Measurements from ENCODE around the gene RASGRP4.

RASGRP4 gene

DNA sequence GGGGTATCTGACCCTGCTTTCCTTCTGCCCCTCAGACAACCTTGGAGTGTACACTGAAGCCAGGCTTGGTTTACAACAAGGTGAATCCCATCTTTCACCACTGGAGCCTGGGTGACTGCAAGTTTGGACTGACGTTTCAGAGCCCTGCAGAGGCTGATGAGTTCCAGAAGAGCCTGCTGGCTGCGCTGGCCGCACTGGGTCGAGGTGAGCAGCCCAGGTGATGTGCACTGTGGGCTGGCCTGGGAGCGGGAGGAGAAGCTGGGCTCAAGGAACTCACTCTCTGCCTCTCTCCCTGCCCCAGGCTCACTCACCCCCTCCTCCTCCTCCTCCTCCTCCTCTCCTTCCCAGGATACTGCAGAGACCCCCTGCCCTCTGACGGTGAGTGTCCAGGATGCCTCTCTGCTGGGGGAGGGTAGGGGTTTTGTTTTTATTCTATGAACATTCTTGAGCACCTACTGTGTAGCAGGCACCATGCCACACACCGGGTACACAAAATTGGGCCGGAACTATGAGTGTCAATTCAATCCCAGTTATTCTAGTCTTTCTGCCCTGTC, 34.0 kb downstream of the RASGRP4 start:
- no peak overlapping the region for H3K4me3 Mint-ChIP-seq
- no peaks in the 10 kb centered on the region for H3K9me3 Mint-ChIP-seq (ENCODE audit: low read depth)
- H3K27ac Mint-ChIP-seq = no peak overlapping the region
- peaks cover 31% of the 10 kb centered on the region for H3K4me1 Mint-ChIP-seq (ENCODE audit: low read depth)
- peaks cover 2% of the 10 kb centered on the region for H3K36me3 Mint-ChIP-seq
- peaks cover 3% of the 10 kb centered on the region for H3K27me3 Mint-ChIP-seq

DNA sequence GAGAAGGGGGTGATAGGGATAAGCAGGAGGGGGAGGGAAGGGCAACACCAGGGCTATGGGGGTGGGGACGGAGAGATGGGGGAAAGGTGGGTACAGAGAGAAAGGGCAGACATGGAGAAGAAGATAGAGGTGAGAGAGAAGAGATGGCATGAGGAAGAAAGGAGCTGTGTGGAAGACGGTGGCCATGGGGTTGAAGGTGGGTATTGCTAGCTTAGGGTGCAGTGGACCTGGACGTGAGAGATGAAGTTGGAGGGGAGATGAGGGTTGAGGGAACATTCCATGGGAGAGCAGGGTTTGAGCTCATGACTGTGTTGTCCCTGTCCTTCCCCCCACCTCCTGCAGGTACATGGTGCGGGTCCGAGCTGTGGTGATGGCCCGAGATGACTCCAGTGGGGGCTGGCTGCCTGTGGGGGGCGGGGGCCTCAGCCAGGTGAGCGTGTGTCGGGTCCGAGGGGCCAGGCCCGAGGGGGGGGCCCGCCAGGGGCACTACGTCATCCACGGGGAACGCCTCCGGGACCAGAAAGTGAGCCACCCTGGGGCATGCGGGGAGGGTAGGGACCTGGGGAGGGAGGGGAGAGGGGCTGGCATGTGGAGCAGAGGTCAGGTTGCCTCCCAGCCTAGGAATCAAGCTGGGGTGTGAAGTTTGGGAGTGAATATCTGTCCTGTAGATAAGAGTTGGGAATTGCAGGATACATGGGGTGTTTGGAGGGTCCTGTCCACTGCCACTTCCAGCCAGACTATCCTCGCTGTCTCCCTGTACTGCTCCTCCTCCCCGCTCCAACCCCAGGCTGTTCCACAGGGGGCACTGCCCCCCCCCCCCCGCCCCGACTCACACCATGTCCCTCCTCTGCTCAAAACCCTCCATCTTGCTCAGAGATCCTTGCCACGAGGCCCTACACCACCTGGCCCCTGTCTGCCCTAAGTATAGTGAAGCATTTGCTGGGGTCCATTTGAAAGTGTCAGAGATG, 35.8 kb downstream of the RASGRP4 start:
- no peak overlapping the region for H3K4me3 Mint-ChIP-seq
- H3K4me1 Mint-ChIP-seq (ENCODE audit: low read depth) = peaks cover 25% of the 10 kb centered on the region
- no peaks in the 10 kb centered on the region for H3K9me3 Mint-ChIP-seq (ENCODE audit: low read depth)
- H3K36me3 Mint-ChIP-seq = peaks cover 2% of the 10 kb centered on the region
- peaks cover 3% of the 10 kb centered on the region for H3K27me3 Mint-ChIP-seq
- no peak overlapping the region for H3K27ac Mint-ChIP-seq

DNA sequence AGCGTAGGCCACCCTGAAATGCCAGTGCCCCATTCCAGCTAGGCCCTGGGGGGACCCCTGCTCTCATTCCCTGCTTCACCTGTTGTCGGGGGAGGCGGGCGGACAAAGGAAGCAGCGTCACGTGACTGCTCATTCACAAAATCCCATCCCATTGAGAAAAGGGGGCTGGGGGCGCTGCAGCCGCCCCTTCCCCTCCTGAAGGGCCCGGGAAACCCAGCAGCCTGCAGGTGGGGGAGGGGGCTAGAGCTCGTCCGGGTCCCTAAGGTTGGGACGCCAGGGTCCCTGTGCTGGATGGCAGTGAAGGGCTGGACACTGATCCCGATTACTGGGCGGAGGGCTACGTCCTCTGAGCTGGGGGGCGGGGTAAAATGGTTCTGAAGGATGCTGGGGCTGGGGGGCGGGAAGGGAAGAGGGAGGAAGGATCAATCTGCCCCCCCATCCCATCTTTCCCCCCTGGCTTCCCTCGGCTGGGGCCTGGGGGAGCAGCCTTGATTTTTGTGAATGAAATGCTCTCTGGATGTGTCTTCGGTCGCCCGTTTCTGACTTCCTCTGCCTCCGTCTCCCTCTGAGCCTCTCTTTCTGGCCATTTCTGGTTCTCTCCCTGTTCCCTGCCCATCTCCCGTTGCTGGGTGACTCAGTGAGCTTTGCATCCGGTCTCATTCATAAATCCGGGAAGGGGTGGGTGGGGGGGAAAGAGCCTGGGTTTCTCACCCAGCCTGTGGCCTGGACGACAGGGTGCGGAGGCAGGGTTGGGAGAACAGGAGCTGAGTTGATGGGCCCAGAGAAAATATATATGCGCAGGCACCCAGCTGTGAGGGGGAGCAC, 36.7 kb downstream of the RASGRP4 start:
- H3K4me3 Mint-ChIP-seq = peak overlapping the region; percentile 62
- peaks cover 4% of the 10 kb centered on the region for H3K36me3 Mint-ChIP-seq
- peaks cover 3% of the 10 kb centered on the region for H3K27me3 Mint-ChIP-seq
- H3K4me1 Mint-ChIP-seq (ENCODE audit: low read depth) = peaks cover 22% of the 10 kb centered on the region
- no peak overlapping the region for H3K27ac Mint-ChIP-seq
- H3K9me3 Mint-ChIP-seq (ENCODE audit: low read depth) = no peaks in the 10 kb centered on the region

DNA sequence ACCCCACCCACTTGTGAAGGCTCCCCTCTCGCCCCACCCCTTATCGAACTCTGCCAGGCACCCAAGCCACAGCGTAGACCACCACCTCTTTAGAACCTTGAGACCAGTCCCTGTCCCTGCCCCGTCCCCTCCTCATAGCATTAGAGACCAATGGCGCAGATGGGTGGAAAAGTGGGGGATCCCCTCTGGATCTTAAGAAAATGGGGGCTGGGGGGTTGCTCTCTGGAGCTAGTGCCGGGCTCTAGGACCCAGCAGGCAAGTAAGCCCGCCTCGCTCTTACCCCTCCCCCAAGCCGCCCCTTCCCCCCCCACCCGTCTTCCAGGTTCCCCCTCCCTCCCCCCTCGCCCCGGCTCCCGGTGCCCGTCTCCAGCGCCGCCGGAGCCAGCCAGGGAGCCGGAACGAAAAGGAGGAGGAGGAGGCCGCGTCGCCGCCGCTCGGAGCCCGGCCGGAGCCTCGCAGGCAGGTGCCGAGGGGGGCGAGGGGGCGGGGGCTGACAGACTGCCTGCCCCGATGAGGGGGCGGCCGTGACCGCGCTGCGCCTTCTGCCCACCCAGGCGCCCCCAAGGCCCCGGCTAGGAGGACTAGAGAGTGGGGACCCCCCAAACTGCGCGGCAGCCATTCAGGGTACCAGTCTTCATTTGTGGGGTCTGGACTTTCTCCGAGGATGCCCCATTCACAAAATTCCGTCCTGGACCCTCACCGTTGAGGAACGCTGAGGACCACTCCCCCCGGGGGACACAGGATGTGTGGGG, 37.5 kb downstream of the RASGRP4 start, which contains the start of gene SPRED3:
TSS of gene SPRED3 (plus strand) at position 349 of the 752 bp plus-strand sequence. CDS start 1,606 bp downstream, outside the sequence.
- Mint-ChIP-seq H3K36me3 (peaks cover 6% of the 10 kb centered on the region), H3K9me3 (ENCODE audit: low read depth) (no peaks in the 10 kb centered on the region), H3K27me3 (peaks cover 3% of the 10 kb centered on the region), H3K4me3 (peak within 1 kb of the TSS; percentile 91), H3K4me1 (ENCODE audit: low read depth) (peaks cover 18% of the 10 kb centered on the region), H3K27ac (no peak within 1 kb of the TSS)

DNA sequence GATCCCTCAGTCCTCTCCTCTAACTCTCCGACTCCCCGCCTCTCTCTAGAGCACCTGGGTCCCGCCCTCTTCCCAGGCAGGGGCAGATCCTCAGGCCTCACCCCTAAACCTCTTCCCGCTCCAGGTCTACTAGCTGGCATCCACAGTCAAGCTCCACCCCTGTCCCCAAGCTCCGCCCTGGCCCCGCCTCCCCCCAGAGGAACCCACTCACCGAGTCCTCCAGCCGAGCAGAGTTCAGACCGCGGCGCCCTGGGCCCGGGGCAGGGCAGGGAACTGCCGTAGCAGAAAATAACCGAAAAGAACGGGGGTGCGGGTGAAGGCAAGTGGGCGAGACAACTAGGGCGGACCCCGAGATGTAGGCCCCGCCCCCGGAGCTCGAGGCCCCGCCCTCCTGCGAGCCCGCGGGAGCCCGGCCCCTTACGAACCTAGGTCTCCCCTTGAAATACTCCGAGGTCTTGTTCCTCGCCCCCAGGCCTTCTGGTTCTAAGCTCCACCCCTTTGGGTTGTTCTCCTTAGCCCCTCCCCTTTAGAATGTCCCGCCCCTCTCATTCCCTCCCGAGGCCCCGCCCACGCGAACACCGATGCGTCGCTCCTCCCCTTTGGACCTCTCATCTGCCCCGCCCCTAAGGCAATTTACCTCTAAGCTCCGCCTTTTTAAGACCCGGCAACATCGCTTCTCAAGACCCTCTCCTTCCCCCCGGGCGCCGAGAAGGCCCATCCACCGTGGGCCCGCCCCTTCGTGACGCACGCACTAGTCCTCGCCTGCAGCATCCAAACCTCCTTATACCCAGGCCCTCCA, 38.3 kb downstream of the RASGRP4 start, which contains the start of gene GGN:
TSS of gene GGN (minus strand) at position 485 of the 799 bp plus-strand sequence. CDS start 773 bp downstream, outside the sequence.
- Mint-ChIP-seq H3K27me3 (peaks cover 3% of the 10 kb centered on the region), H3K36me3 (peaks cover 10% of the 10 kb centered on the region), H3K27ac (peak within 1 kb of the TSS; percentile 28), H3K4me3 (peak within 1 kb of the TSS; percentile 91), H3K9me3 (ENCODE audit: low read depth) (no peaks in the 10 kb centered on the region), H3K4me1 (ENCODE audit: low read depth) (peaks cover 18% of the 10 kb centered on the region)

DNA sequence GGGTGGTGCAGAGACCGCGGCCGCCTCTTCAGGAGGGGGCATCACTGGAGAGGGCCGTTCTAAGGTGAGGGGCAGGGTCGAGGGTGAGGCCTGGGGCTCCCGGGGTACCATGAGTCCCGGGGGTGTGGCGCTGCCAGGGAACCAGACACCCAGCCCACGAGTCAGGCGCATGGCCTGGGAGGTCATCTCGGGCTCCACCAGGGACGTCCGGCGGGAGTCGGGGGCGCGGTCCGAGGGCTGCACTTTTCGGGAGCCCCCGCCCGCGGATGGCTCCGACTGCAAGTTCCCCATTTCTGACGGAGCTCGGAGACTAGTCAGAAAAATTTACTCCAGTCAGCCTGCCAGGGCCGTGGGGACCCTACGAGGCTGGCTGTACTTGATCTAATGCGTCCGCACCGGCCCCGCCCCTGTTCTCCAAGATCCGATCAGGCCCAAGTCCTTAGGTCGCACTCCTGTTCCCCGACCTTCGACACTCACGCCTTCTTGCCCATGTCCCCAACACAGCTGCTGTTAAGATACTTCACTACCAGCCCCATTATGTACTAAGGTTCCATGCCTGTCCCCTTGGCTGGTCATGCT, 39.0 kb downstream of the RASGRP4 start:
- peaks cover 18% of the 10 kb centered on the region for H3K4me1 Mint-ChIP-seq (ENCODE audit: low read depth)
- peak overlapping the region; percentile 28 for H3K27ac Mint-ChIP-seq
- peak overlapping the region; percentile 87 for H3K4me3 Mint-ChIP-seq
- H3K36me3 Mint-ChIP-seq = peaks cover 13% of the 10 kb centered on the region
- H3K9me3 Mint-ChIP-seq (ENCODE audit: low read depth) = no peaks in the 10 kb centered on the region
- peaks cover 3% of the 10 kb centered on the region for H3K27me3 Mint-ChIP-seq

DNA sequence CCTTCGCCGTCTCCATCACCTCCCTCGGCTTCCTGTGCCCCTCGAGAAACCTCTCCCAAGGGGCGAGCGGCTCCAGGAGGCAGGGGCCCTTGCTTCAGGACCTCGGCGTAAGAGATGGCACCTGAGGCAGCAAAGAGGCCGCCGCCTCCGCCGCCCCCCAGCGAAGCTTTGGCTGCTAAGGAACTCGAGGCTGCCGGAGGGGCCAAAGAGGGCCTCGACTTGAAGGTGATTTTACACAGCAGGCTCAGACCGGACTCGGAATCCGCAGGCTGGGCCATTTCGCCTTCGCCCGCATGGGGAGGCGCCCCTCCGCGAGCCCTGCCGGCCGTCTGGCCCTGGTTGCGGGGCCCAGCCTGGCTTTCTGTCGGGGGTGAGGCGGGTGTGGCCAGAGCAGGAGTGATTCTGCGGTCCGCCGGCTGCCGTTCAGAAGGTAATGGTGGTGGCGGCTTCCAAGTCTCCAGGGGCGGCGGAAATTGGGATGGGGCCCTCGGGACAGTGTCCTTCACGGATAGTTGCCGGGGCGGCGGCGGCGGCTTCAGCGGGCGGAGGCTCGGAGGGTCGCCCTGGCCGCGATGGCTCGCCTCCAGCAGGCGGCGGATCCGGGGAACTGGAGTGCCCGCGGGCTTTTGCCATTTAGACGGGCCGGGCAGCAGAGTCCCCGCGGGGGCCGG, 39.6 kb downstream of the RASGRP4 start:
- Mint-ChIP-seq H3K9me3 (ENCODE audit: low read depth) (no peaks in the 10 kb centered on the region), H3K4me3 (no peak overlapping the region), H3K36me3 (peaks cover 16% of the 10 kb centered on the region), H3K27me3 (peaks cover 3% of the 10 kb centered on the region), H3K27ac (no peak overlapping the region), H3K4me1 (ENCODE audit: low read depth) (peaks cover 18% of the 10 kb centered on the region)

DNA sequence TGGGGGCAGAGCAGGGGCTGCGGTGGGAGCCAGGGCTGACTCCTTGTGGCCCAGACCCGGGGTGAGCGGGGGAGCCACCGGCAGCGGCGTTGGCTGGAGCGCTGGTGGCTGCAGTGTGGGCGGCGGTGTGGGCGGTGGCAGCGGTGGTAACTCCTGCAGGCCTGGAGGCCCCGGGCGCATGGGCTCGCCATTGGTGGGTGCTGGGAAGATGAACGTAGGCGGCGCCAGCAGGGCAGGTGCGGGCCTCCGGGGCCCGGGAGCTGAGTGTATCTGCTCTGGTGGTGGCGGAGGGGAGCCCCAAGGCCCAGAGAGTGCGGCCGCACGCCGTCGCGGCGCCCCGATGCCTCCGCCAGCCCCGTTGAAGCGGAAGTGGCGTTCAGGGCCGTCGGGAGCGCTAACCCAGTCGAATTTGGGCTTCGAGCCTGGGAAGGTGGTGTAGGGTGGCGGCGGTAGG, 40.2 kb downstream of the RASGRP4 start:
- H3K9me3 Mint-ChIP-seq (ENCODE audit: low read depth) = no peaks in the 10 kb centered on the region
- H3K4me1 Mint-ChIP-seq (ENCODE audit: low read depth) = peaks cover 18% of the 10 kb centered on the region
- H3K4me3 Mint-ChIP-seq = no peak overlapping the region
- peaks cover 3% of the 10 kb centered on the region for H3K27me3 Mint-ChIP-seq
- peaks cover 18% of the 10 kb centered on the region for H3K36me3 Mint-ChIP-seq
- no peak overlapping the region for H3K27ac Mint-ChIP-seq

DNA sequence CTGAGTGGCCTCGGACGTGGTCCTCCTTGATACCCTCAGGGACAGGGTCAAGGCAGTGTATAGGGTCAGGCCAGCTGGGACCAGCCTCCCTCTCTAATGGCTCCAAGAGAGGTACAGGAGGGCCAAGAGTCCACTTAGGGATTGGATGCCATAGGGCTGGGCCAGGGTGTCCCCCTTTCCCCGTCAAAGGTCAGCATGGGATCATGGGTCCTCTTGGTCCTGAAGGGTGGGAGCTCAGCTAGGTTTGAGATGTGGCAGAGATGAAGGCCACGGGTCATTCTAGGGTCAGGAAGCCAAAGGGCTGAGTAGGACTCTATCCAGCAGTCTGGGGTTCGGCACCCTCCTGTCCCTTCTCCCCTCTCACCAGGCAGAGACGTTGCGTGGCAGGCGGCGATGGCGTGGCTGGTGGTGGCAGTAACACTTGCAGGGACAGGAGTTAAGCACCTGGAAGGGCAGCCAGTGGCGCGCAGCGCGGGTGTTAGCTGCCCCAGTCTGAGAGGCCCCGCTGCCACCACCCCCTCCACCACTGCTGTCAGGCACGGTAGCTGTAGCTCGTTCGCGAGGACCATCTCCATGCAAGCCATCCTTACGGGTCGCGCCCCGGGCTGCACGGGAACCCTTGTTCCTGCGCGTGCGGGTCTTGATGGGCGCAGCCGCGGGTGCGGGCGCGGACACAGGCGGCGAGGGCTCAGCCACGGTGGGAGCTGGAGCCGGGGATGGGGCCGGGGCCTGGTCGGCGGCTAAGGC, 40.8 kb downstream of the RASGRP4 start:
- Mint-ChIP-seq H3K4me3 (no peak overlapping the region), H3K27ac (no peak overlapping the region), H3K4me1 (ENCODE audit: low read depth) (peaks cover 18% of the 10 kb centered on the region), H3K27me3 (peaks cover 3% of the 10 kb centered on the region), H3K36me3 (peaks cover 20% of the 10 kb centered on the region), H3K9me3 (ENCODE audit: low read depth) (no peaks in the 10 kb centered on the region)

DNA sequence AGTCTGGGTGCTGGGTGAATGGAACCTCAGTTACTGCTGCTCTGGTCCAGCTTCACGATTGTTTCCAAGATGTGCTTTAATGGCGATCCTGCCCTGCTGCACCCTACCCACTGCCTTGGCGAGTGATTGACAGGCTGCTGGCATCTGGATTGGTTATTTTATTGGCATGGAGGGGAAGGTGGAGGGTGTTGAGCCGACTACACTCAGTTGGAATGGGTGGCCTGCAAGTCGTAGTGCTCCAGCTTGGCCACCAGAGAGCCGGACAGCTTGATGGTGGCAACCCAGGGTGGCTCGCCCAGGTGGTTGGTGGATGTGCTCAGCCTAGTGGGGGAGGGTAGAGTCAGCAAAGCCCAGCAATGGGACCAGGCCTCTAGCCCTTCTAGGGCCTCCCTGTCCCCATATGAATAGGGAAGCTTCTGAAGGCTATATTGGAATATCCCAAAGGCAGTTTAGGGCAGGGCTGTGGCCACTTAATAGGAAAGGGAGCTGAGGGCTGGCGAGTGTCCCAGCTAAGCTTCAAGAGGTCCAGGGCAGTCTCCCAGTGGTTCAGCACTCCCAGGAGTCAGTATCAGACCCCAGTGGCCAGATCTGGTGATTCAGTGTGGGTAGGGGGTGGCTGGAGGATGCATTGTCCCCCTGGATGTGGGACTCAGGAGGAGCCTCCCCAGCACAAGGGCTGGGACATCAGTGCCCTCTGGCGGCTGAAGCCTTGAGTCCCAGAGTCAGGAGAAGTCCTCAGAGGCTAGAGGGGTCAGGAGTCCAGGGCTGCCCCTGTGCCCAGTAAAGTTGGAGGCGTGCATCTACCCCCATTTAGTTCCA, 41.6 kb downstream of the RASGRP4 start:
- peaks cover 3% of the 10 kb centered on the region for H3K27me3 Mint-ChIP-seq
- H3K27ac Mint-ChIP-seq = no peak overlapping the region
- peaks cover 24% of the 10 kb centered on the region for H3K36me3 Mint-ChIP-seq
- no peak overlapping the region for H3K4me3 Mint-ChIP-seq
- peaks cover 17% of the 10 kb centered on the region for H3K4me1 Mint-ChIP-seq (ENCODE audit: low read depth)
- no peaks in the 10 kb centered on the region for H3K9me3 Mint-ChIP-seq (ENCODE audit: low read depth)

DNA sequence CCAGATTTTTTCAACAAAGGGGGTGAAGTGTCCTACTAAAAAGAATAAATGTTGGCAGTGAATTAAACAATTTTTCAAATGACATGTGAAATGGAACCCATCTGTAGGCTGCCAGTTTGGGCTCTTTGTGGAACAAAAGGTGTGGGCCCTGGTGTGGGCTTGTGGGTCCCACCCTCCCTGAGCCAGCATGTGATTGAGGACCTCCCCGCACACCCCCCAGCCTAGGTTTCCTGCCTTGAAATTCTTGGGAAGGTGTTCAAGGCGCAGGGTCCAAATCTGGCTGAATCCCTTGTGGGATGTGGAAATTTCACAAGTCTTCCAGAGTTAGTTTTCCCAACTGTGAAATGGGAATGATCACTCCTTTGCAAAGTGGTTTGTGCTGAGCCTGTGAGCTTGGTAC, 42.3 kb downstream of the RASGRP4 start:
- no peak overlapping the region for H3K27ac Mint-ChIP-seq
- H3K4me1 Mint-ChIP-seq (ENCODE audit: low read depth) = peaks cover 15% of the 10 kb centered on the region
- no peak overlapping the region for H3K4me3 Mint-ChIP-seq
- peaks cover 3% of the 10 kb centered on the region for H3K27me3 Mint-ChIP-seq
- peaks cover 25% of the 10 kb centered on the region for H3K36me3 Mint-ChIP-seq
- H3K9me3 Mint-ChIP-seq (ENCODE audit: low read depth) = no peaks in the 10 kb centered on the region

DNA sequence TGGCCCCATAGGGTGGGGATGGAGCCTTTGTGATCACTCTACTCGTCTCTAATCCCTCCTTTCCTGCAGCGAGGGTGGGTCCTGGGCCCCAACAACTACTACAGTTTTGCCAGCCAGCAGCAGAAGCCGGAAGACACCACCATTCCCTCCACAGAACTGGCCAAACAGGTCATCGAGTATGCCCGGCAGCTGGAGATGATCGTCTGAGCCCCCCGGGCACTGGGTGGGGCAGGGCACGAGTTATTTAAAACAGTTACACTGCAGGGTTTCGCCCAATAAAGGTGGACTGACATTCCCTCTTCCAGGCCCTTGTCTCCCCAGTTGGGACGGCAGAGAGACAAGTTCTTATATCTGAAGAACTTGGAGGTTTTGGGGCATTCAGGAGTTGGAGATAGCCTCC, 42.8 kb downstream of the RASGRP4 start:
- Mint-ChIP-seq H3K9me3 (ENCODE audit: low read depth) (no peaks in the 10 kb centered on the region), H3K27ac (no peak overlapping the region), H3K36me3 (peaks cover 25% of the 10 kb centered on the region), H3K4me1 (ENCODE audit: low read depth) (peaks cover 14% of the 10 kb centered on the region), H3K4me3 (no peak overlapping the region), H3K27me3 (peaks cover 3% of the 10 kb centered on the region)

Data from activated naive CD8-positive, alpha-beta T cell (primary cell).